ENCODE data around the gene MT1X. TPM values are rescaled to one million over a fixed set of nuclear protein-coding genes. Genes with fewer than 3 reads are reported as not detected.

Gene MT1X
- total RNA-seq, 1 donor from 2014 or later, result 2.3 TPM

DNA sequence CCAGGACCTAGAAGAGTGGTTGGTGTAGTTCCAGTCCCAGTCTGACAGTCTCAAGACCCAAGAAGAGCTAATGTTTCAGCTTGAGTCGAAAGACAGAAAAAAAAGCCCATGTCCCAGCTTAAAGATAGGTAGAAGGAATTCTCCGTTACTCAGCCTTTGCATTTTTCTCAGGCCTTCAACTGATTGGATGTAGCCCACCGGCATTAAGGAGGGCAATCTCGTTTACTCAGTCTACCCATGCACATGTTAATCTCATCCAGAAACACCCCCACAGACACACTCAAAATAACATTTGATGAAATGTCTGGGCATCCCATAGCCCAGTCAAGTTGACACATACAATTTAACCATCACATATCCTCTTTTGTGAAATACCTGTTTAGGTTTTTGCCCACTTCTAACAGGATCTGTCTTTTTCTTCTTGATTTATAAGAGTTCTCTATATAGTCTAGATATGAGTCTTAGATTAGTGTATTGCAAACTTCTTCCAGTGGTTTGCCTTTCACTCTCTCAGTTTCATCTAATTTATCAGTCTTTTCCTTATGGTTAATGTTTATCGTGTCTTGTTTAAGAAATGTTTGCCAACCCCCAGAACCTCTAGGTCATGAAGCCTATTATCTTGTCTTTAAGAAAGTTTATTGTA lies 40.1 kb downstream of the MT1X start:
- no peak overlapping the region for H3K4me3 Mint-ChIP-seq (ENCODE audit: unreplicated experiment)
- no peaks in the 10 kb centered on the region for H3K36me3 Mint-ChIP-seq (ENCODE audit: low read depth, unreplicated experiment)
- no peaks in the 10 kb centered on the region for H3K4me1 Mint-ChIP-seq (ENCODE audit: unreplicated experiment)
- no peak overlapping the region for H3K27ac Mint-ChIP-seq (ENCODE audit: unreplicated experiment)
- TF ChIP-seq, protein P1, sequence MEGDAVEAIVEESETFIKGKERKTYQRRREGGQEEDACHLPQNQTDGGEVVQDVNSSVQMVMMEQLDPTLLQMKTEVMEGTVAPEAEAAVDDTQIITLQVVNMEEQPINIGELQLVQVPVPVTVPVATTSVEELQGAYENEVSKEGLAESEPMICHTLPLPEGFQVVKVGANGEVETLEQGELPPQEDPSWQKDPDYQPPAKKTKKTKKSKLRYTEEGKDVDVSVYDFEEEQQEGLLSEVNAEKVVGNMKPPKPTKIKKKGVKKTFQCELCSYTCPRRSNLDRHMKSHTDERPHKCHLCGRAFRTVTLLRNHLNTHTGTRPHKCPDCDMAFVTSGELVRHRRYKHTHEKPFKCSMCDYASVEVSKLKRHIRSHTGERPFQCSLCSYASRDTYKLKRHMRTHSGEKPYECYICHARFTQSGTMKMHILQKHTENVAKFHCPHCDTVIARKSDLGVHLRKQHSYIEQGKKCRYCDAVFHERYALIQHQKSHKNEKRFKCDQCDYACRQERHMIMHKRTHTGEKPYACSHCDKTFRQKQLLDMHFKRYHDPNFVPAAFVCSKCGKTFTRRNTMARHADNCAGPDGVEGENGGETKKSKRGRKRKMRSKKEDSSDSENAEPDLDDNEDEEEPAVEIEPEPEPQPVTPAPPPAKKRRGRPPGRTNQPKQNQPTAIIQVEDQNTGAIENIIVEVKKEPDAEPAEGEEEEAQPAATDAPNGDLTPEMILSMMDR (IDR thresholded peaks at IDR 0.05; ENCODE audit: unreplicated experiment), result no peak
- H3K27me3 Mint-ChIP-seq (ENCODE audit: unreplicated experiment), result no peaks in the 10 kb centered on the region
- no peak for DNase-seq (ENCODE audit: low spot score)
- H3K9me3 Mint-ChIP-seq (ENCODE audit: unreplicated experiment), result no peaks in the 10 kb centered on the region

DNA sequence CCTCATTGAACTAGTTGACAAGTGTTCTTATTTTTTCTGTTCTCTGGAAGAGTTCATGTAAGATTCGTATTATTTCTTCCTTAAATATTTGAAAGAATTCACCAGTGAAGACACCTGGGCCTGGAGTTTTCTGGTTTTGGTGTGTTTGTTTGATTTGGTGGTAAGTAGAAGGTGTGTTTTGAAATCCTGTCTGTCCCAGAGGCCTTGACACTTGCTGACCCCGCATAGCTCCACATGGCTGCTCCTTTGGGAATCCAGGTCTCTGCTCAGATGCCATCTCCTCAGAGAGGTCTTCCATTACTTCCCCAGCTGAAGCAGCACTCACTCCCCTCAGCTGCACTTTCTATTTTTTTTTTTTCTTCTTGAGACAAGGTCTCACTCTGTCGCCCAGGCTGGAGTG lies 41.9 kb downstream of the MT1X start:
- no peaks in the 10 kb centered on the region for H3K27me3 Mint-ChIP-seq (ENCODE audit: unreplicated experiment)
- TF ChIP-seq, protein P1 (IDR thresholded peaks at IDR 0.05; ENCODE audit: unreplicated experiment), result no peak
- H3K36me3 Mint-ChIP-seq (ENCODE audit: low read depth, unreplicated experiment), result no peaks in the 10 kb centered on the region
- H3K9me3 Mint-ChIP-seq (ENCODE audit: unreplicated experiment), result no peaks in the 10 kb centered on the region
- no peak for DNase-seq (ENCODE audit: low spot score)
- H3K27ac Mint-ChIP-seq (ENCODE audit: unreplicated experiment), result no peak overlapping the region
- H3K4me3 Mint-ChIP-seq (ENCODE audit: unreplicated experiment), result no peak overlapping the region
- peaks cover 5% of the 10 kb centered on the region for H3K4me1 Mint-ChIP-seq (ENCODE audit: unreplicated experiment)

DNA sequence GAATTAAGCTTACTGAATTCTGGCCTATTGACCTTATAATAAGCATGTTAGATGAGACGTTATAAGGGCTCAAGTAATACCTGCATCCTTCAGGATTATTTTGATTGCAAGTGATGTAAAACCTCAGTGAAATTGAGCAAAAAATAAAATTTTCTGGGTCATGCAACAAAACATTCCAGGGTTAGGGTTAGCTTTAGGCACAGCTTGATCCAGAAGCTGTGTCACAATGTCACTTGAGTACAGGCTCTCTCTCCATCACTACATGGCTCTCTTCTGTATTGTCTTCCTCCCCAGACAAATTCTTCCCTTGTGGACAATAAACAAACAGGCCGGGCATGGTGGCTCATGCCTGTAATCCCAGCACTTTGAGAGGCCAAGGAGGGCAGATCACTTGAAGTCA lies 44.0 kb downstream of the MT1X start:
- Mint-ChIP-seq H3K27me3 (ENCODE audit: unreplicated experiment) (no peaks in the 10 kb centered on the region), H3K4me3 (ENCODE audit: unreplicated experiment) (no peak overlapping the region), H3K4me1 (ENCODE audit: unreplicated experiment) (peaks cover 13% of the 10 kb centered on the region), H3K9me3 (ENCODE audit: unreplicated experiment) (no peaks in the 10 kb centered on the region), H3K27ac (ENCODE audit: unreplicated experiment) (no peak overlapping the region), H3K36me3 (ENCODE audit: low read depth, unreplicated experiment) (no peaks in the 10 kb centered on the region)
- DNase-seq (ENCODE audit: low spot score), result no peak
- TF ChIP-seq, protein P1 (IDR thresholded peaks at IDR 0.05; ENCODE audit: unreplicated experiment), result no peak

DNA sequence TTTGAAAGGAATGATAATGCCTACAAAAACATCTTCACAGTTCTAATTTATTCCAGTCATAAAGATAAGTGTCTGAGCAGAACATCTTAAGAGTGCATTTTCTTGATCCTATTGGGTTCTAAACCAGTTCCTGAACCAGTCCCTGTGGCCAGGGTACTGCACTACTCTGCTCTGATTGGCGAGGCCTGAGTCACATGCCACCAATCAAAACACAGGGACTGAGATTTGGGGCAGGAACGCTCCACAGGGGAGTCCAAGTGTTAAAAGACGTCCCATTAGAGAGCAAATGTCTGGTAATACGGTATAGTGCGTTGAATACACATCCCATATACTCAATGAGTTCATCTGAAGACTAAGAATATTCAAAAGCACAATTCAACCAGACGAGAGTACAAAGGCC lies 44.7 kb downstream of the MT1X start:
- H3K9me3 Mint-ChIP-seq (ENCODE audit: unreplicated experiment), result no peaks in the 10 kb centered on the region
- H3K27me3 Mint-ChIP-seq (ENCODE audit: unreplicated experiment), result no peaks in the 10 kb centered on the region

DNA sequence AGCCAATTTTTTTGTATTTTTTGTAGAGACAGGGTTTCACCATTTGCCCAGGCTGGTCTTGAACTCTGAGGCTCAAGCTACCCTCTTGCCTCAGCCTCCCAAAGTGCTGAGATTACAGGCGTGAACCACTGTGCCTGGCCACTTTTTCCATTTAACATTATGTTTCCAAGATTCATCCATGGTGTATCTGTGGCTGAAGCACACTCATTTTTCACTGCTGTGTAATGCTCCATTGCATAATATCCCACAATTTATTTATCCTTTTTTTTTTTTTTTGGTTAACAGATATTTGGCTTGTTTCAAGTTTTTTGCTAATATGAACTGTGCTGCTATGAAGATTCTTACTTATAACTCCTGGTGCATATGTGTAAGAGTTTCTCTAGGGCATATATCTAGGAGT lies 45.8 kb downstream of the MT1X start:
- H3K27me3 Mint-ChIP-seq (ENCODE audit: unreplicated experiment), result no peaks in the 10 kb centered on the region
- TF ChIP-seq, protein P1 (IDR thresholded peaks at IDR 0.05; ENCODE audit: unreplicated experiment), result no peak
- peaks cover 13% of the 10 kb centered on the region for H3K4me1 Mint-ChIP-seq (ENCODE audit: unreplicated experiment)
- no peaks in the 10 kb centered on the region for H3K36me3 Mint-ChIP-seq (ENCODE audit: low read depth, unreplicated experiment)
- no peak overlapping the region for H3K27ac Mint-ChIP-seq (ENCODE audit: unreplicated experiment)
- no peak for DNase-seq (ENCODE audit: low spot score)
- no peak overlapping the region for H3K4me3 Mint-ChIP-seq (ENCODE audit: unreplicated experiment)
- H3K9me3 Mint-ChIP-seq (ENCODE audit: unreplicated experiment), result no peaks in the 10 kb centered on the region

More for the DNA sequence above, 44.7 kb downstream of the MT1X start:
- TF ChIP-seq, protein P1 (IDR thresholded peaks at IDR 0.05; ENCODE audit: unreplicated experiment), result no peak
- Mint-ChIP-seq H3K36me3 (ENCODE audit: low read depth, unreplicated experiment) (no peaks in the 10 kb centered on the region), H3K27ac (ENCODE audit: unreplicated experiment) (no peak overlapping the region), H3K4me3 (ENCODE audit: unreplicated experiment) (no peak overlapping the region), H3K4me1 (ENCODE audit: unreplicated experiment) (peaks cover 13% of the 10 kb centered on the region)
- DNase-seq (ENCODE audit: low spot score), result no peak
